A673 (cell line): ENCODE data around the gene KCP. TPM values are rescaled to one million over a fixed set of nuclear protein-coding genes. Genes with fewer than 3 reads are reported as not detected.

Source experiments
- BruUV-seq: library from RNA; stranded (reverse); fragments of 400-500 nt; replicated peaks from 2 replicates; lab custom pipeline; 2021; lab: Mats Ljungman, UMichigan
- CTCF ChIA-PET: fragments of 300-600 bp; sonication (Branson Sonifier 250); formaldehyde crosslinking; loops from one replicate; lab custom pipeline; 2022; ENCODE audit warnings: antibody characterized with exemption; lab: Charles Lee
- POLR2A ChIA-PET: fragments of 300-600 bp; sonication (Branson Sonifier 250); formaldehyde crosslinking; loops from one replicate; lab custom pipeline; 2022; ENCODE audit warnings: antibody characterized with exemption; ENCODE audit not compliant: low non-redundant PET; lab: Charles Lee
- DNase-seq: peaks from one replicate; pipeline ENCODE4 v3.0.0-alpha.2; 2015; ENCODE audit warnings: low spot score
- H3K27ac ChIP-seq: fragments of 200-600 bp; sonication (generic); 2 replicates; pipeline ENCODE4 v1.5.1; 2016; ENCODE audit warnings: mixed run types, low read depth, mild to moderate bottlenecking, mixed read lengths, antibody characterized with exemption, low read length; ENCODE audit not compliant: poor library complexity, severe bottlenecking
- H3K27me3 ChIP-seq: fragments of 200-600 bp; sonication (generic); replicated peaks from 2 replicates; pipeline ENCODE4 v1.6.1; 2017; ENCODE audit warnings: mixed run types, low read depth, mild to moderate bottlenecking, mixed read lengths, antibody characterized with exemption, low read length; ENCODE audit not compliant: insufficient read depth, poor library complexity
- H3K36me3 ChIP-seq: fragments of 200-600 bp; sonication (generic); 2 replicates; pipeline ENCODE4 v1.6.1; 2016; ENCODE audit warnings: mixed run types, mild to moderate bottlenecking, mixed read lengths, antibody characterized with exemption, low read length; ENCODE audit not compliant: insufficient read depth, poor library complexity, severe bottlenecking
- H3K4me1 ChIP-seq: fragments of 200-600 bp; sonication (generic); 2 replicates; pipeline ENCODE4 v1.6.1; 2017; ENCODE audit warnings: mixed run types, mild to moderate bottlenecking, mixed read lengths, antibody characterized with exemption, low read length; ENCODE audit not compliant: insufficient read depth, poor library complexity, severe bottlenecking
- H3K4me3 ChIP-seq: fragments of 200-600 bp; sonication (generic); 2 replicates; pipeline ENCODE4 v1.5.1; 2016; ENCODE audit warnings: low read depth, mixed run types, mild to moderate bottlenecking, mixed read lengths, low read length; ENCODE audit not compliant: poor library complexity, severe bottlenecking
- H3K9me3 ChIP-seq: fragments of 200-600 bp; sonication (generic); 2 replicates; pipeline ENCODE4 v1.6.1; 2016; ENCODE audit warnings: mixed run types, low read depth, mild to moderate bottlenecking, mixed read lengths, antibody characterized with exemption, low read length; ENCODE audit not compliant: poor library complexity, severe bottlenecking
- EZH2 ChIP-seq: fragments of 200-600 bp; sonication (generic); IDR thresholded peaks from 2 replicates; pipeline ENCODE4 v1.6.1; 2017; ENCODE audit warnings: borderline replicate concordance, low read depth, mild to moderate bottlenecking, mixed read lengths, antibody characterized with exemption, low read length; ENCODE audit not compliant: poor library complexity, severe bottlenecking
- intact Hi-C: fragments of 100-400 bp; cut with micrococcal nuclease; formaldehyde crosslinking; loops from one replicate; pipeline ENCODE4 v1.10.0; 2022; ENCODE audit not compliant: unreplicated experiment
- total RNA-seq: library from RNA; stranded (reverse); gene quantifications from 2 replicates; pipeline ENCODE4 v1.2.3, GENCODE V29; 2021
- TF ChIP-seq, protein P1 (sequence below): fragments of 300-800, 200-600 bp; sonication (generic); conservative IDR thresholded peaks from 2 replicates; pipeline ENCODE4 v1.5.1; 2017; ENCODE audit warnings: low read depth, mild to moderate bottlenecking, antibody characterized with exemption, low read length, moderate library complexity, mixed read lengths

KCP gene
- total RNA-seq, 1 experiment from 2014 or later: not detected

DNA sequence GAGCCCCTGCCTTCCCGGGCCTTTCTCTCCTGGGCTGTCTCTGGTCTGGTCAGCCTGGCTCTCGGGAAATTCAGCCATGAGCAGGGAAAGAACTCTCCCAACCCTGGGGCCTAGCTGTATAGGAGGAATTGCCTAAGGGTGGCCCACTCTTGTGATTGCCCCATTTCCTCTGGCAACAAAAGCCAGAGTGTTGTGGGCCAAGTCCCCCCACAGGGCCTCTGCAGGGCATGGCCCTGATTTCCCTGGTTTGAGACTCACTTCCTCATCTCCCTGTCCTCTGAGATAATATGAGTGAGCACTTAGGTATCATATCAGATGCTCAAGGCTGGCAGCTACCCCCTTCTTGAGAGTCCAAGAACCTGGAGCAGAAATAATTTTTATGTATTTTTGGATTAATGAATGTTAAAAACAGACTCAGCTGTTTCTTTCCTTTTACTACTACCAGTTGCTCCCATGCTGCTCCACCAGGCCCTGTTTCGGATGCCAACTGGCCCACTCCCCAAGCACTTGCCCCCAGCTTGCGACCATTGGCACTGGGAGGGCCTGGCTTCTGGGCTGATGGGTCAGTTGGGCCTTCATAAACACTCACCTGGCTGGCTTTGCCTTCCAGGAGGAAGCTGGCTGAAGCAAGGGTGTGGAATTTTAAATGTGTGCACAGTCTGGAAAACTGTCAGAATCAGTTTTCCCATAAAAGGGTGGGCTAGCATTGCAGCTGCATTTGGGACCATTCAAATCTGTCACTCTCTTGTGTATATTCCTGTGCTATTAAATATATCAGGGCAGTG is 38.7 kb upstream of the KCP start:
- no peak overlapping the region for H3K27ac ChIP-seq
- intact Hi-C loops: no loop called here
- no peak for DNase-seq
- H3K4me3 ChIP-seq: no peak overlapping the region
- no peaks in the 10 kb centered on the region for H3K4me1 ChIP-seq
- POLR2A ChIA-PET: no interaction called here
- no peaks in the 10 kb centered on the region for H3K27me3 ChIP-seq
- no TSS peak for BruUV-seq
- TF ChIP-seq, protein P1, sequence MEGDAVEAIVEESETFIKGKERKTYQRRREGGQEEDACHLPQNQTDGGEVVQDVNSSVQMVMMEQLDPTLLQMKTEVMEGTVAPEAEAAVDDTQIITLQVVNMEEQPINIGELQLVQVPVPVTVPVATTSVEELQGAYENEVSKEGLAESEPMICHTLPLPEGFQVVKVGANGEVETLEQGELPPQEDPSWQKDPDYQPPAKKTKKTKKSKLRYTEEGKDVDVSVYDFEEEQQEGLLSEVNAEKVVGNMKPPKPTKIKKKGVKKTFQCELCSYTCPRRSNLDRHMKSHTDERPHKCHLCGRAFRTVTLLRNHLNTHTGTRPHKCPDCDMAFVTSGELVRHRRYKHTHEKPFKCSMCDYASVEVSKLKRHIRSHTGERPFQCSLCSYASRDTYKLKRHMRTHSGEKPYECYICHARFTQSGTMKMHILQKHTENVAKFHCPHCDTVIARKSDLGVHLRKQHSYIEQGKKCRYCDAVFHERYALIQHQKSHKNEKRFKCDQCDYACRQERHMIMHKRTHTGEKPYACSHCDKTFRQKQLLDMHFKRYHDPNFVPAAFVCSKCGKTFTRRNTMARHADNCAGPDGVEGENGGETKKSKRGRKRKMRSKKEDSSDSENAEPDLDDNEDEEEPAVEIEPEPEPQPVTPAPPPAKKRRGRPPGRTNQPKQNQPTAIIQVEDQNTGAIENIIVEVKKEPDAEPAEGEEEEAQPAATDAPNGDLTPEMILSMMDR: no peak
- TF ChIP-seq EZH2: no peak
- CTCF ChIA-PET: no interaction called here
- peaks cover 6% of the 10 kb centered on the region for H3K36me3 ChIP-seq
- no peaks in the 10 kb centered on the region for H3K9me3 ChIP-seq

DNA sequence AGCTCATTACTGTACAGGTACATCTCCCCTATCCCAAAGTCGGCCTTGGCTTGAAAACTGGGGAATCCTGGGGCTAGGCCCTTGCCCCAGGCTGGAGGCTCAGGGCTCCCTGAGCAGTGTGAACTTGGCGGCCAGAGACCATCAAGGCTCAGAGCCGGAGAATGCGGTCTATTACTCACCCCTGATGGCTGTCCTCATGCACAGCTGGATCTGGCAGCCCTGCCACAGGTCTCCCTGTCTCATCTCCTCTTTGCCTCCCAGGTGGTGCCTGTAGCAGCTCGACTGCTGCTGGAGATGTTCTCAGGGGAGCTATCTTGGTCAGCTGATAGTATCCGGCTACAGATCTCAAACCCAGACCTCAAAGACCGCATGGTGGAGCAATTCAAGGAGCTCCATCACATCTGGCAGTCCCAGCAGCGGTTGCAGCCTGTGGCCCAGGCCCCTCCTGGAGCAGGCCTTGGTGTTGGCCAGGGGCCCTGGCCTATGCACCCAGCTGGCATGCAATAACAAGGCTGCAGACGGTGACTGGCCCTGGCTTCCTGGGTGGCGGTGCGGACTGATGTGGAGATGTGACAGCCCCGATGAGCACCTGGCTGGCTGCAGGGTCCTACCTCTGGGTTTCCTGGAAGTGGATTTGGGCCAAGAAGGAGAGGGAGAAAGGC is 37.9 kb upstream of the KCP start:
- BruUV-seq: no TSS peak
- no peaks in the 10 kb centered on the region for H3K36me3 ChIP-seq
- ChIA-PET CTCF (no interaction called here), POLR2A (interaction anchor here (0.6 kb wide), 1 partner anchor 452 kb away, joined by 6 read pairs; no protein-coding TSS in a partner anchor)
- no peaks in the 10 kb centered on the region for H3K9me3 ChIP-seq
- DNase-seq: no peak
- no peak overlapping the region for H3K4me3 ChIP-seq
- no peak overlapping the region for H3K27ac ChIP-seq
- TF ChIP-seq, protein P1: no peak
- no peak for TF ChIP-seq EZH2
- no peaks in the 10 kb centered on the region for H3K4me1 ChIP-seq
- intact Hi-C loops: no loop called here
- H3K27me3 ChIP-seq: no peaks in the 10 kb centered on the region

DNA sequence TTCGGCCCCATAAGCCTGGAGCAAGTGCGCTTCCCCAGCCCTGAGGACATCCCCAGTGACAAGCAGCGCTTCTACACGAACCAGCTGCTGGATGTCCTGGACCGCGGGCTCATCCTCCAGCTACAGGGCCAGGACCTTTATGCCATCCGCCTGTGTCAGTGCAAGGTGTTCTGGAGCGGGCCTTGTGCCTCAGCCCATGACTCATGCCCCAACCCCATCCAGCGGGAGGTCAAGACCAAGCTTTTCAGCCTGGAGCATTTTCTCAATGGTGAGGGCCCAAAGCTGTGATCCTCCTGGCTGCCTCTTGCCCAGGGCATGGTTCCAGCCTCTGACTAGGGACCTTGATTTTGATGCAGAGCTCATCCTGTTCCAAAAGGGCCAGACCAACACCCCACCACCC is 37.3 kb upstream of the KCP start:
- H3K27ac ChIP-seq: no peak overlapping the region
- no peaks in the 10 kb centered on the region for H3K9me3 ChIP-seq
- no TSS peak for BruUV-seq
- CTCF ChIA-PET: no interaction called here
- H3K4me3 ChIP-seq: no peak overlapping the region
- intact Hi-C loops: no loop called here
- TF ChIP-seq, protein P1: no peak
- TF ChIP-seq EZH2: no peak
- H3K4me1 ChIP-seq: no peaks in the 10 kb centered on the region
- H3K27me3 ChIP-seq: no peaks in the 10 kb centered on the region
- POLR2A ChIA-PET: interaction anchor here (0.5 to 0.6 kb wide), 2 partner anchors 45 to 453 kb away, joined by 3 to 6 read pairs; no protein-coding TSS in a partner anchor
- no peaks in the 10 kb centered on the region for H3K36me3 ChIP-seq
- DNase-seq: no peak
